Stimulated activated CD8-positive, alpha-beta memory T cell treated with anti-CD3 and anti-CD28 coated beads, Interleukin-12 subunit alpha, Interleukin-12 subunit beta, amount 100 ng/mL, for 1 hour (primary cell): ENCODE results near the gene PTPRN2.
"Not testable (repeated sequence)": the region's sequence is repeated elsewhere in the genome, so short reads cannot be mapped to it uniquely, and the experiment has no call there.

Source experiments
- DNase-seq: peaks from one replicate; pipeline ENCODE4 v3.0.0-alpha.2; 2020; ENCODE audit warnings: low read depth

The PTPRN2 gene

DNA sequence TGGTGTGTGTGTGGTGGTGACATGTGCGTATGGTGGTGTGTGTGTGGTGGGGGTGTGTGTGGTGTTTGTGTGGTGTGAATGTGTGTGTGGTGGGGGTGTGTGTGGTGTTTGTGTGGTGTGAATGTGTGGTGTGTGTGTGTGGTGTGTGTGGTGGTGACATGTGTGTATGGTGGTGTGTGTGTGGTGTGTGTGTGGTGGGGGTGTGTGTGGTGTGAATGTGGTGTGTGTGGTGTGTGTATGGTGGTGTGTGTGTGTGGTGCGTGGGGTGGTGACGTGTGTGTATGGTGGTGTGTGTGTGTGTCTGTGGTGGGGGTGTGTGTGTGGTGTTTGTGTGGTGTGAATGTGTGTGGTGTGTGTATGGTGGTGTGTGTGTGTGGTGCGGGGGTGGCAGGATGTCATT is 797.7 kb downstream of the PTPRN2 start:
- DNase-seq, result no peak

DNA sequence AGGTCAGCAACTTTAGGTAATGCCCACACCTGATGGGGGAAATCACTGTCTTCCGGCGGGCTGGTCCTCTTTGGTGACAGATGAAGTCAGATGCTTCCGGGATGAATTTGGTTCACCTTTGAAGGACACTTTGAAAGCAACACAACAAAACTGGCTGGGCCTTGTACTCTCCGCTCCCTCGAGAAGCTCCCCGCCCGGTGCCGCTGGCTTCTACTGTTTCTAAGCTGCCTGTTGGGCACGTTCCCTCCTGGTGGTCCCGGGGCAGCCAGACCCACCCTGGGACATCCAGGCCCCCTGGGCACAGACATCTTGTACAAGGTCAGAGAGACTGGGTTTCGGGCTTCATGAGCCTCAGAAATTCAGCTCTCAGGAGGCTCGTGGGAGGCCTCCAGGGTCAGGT is 798.5 kb downstream of the PTPRN2 start:
- no peak for DNase-seq

DNA sequence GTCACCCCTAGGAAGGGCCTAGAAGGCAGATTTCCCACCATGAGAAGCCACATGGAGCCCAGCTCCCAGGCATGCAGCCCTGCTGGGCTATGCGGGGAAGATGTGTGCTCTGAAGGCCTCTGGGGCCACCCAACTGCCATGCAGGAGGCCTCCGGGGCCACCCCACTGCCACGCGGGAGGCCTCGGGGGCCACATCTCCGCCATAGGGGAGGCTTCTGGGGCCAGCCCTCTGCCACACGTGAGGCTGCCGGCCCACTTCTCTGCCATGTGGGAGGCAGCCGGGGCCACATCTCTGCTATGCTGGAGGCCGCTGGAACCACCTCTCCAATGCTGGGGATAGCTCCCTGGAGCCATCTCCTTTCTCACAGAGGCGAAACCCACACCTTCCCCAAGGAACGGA is 799.0 kb downstream of the PTPRN2 start:
- DNase-seq, result no peak

DNA sequence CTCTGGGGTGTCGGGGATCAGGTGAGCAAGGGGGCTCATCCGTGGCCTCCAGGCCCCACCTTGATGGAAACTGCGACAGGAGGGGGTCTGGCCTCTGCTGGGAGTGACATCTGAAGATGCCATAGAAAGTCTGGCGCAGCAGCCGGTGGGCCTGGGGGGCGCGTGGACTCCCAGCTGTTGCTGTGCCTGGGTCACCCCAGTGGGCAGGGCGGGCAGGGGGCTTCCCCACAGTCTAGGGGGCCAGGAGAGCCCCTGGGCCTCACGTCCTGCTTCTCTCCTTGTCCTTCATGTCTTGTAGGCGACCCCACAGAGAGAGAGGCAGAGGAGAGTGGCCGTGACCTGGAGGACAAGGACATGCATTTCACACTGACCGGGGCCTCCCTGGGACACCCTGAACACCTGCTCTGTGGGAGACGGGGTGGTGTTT is 800.3 kb downstream of the PTPRN2 start:
- no peak for DNase-seq

DNA sequence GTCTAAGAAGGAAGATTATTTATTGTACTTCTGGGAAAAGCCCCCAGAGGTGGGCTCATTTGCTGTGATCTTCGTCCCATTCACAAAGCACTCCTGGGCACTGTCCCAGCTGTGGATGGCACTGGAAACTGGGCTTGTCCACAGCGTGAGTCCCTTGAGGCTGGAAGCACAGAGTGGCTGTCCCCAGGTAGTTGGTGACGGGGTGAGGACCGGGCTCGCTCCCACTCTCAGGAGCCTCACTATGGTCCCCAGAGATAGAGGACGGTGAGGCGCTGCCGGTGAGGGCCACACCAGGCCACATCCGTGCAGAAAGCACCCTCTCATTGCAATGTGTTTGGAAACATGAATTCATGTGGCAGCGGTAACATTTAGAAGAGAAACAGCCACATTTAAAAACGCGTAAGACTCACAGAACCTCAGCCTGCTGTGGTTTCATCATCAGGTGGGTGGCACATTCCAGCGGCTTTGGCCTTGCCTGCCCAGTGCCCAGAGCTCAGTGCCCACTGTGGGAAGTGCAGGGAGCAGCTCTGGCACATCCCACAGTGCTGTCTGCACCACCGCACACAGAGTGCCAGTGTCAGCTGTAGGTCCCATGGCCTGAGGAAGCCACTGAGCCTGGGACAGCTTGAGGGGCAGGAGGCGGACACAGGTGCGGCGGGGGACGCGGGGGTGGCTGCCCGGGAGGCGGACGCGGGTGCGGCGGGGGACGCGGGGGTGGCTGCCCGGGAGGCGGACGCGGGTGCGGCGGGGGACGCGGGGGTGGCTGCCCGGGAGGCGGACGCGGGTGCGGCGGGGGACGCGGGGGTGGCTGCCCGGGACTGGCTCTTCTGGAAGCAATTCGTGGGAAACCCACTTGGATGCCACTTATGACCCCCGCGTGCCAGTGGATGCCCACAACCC is 801.0 kb downstream of the PTPRN2 start:
- DNase-seq, result no peak

DNA sequence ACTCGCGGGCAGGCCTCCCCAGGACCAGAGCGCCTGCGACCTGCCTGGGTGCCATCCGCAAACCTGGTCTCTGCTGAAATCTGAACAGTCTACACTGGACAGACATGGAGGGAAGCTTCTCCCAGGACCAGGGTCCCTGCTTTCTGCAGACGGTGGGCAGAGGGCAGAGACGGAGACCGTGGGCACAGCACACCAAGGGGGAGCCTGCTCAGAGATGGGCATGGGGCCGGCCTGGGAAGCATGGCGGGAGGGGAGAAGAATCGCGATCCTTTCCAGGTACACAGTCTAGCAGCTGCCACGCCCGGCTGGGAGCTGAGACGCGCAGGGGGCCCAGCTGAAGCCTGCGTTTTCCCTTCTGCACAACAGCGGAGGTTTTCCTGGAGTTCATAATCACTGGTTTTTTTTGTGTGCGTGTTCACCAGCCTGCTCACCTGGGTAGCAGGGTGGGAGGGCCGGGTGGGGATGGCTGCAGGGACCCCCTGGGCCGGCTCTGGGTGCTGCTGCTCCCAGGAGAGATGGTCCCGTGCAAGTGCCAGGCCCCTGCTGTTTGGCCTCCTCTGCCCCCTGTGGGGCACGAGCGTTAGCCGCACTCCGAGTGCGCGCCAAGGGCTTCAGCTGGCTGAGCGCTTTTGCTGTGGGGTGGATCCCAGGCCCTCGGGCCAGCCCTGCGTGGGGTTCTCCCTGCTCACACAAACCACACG is 802.0 kb downstream of the PTPRN2 start:
- no peak for DNase-seq

DNA sequence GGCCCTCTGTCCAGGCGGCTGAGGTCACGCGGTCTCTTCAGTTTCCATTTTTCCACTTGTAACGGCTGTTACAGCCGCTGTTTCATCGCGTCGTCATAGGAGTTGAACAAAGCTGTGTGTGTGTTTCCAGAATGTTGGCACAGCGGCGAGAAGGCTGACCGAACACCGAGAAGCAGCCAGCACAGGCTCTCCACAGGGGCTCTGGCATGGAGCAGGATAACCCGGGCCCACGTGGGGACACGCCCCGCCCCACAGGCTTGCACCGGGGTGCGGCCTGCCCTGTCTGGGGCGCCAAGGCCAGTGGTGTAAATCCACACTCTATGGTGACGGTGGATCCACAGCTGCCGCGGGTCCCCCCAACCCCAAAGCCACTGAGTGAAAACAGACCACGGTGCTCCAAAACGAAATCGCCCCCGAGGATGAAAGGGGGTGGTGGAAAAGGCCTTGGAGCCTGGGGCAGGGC is 802.6 kb downstream of the PTPRN2 start:
- no peak for DNase-seq

DNA sequence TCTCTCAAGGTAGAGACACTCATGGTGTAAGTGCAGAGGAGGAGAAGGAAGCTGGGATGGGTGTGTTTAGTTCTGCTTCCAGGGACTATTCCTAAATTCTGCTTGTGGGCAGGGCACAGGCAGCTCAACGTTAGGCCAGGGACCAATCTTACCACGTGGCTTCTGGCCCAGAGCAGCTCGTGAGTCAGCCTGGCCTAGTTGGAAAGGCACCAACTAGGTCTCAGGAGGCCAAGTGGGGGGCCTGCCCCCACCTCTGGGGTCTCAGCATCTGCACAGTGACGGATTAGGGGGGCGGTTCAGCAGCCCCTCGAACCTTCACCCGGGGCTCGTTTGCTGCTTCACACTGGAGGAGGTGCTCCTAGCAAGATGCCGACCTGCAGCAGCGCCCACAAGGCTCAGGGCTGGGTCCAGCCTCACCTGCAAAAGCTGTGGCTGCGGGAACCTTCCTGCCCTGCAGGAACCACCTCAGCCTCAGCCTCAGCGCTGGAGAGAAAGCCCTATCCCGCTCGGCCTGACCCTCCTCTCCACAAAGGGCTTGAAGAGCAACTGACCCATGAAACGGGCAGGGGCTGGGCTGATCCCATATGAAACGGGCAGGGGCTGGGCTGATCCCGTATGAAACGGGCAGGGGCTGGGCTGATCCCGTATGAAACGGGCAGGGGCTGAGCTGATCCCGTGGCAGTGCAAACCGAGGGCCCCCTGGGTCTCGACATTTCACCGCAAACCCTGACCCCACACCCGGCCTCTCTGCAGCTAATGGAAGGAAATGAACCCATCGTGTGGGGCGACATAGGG is 803.4 kb downstream of the PTPRN2 start:
- no peak for DNase-seq

DNA sequence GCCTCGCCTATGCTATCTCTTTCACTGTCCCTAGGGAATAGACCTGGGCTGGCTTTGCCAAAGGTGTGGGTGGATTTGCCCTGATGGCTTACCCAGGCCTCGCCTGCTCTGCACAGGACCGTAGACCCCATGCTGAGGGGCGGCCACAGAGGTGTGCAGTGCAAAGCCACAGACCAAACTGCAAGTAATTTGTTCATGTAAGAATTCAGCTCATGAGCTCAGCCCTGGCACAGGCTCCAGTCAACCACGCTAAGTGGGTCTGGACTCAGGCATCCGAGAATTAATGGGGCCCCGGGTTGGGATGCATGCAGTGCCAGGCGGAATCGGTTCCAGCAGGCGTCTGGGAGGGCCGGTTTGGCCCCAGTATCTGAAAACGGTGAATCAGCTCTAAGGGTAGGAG is 805.6 kb downstream of the PTPRN2 start:
- DNase-seq, result no peak

DNA sequence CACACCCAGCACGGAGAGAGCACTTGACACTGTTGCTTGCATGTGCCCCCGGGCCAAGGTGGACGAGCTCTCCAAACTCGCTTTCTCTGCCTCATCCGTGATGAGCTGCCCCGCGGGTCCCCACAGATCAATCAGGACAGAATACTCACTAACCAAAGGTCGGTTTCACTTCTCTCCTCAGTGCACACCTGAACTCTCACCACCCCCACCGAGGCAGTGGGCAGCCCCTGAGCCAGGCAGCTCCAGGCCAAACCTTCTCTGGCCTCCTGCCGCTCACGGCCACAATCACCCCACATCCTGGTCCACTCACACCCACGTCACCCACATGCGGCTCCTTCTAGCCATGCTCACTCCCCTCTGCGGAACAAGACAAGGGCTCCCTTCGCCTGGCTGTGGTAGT is 806.9 kb downstream of the PTPRN2 start:
- DNase-seq, result no peak

DNA sequence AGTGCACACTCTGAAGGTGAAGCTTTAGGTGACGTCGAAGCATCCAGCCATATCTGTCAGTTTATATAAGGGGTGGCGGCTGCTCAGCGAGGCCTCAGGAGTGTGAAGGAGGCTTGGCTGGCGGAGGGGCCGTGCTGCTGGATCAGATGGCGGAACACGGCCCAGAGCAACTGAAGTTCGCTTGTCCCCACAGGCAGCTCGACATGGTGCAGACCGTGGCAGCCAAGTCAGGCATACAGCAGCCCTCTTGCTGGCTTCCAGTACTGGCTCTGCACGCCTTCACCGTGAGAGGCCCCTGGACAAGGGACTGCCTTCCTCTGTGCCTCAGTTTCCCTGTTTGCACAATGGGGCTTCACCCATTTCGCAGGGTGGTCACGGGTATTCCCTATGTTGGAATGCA is 807.3 kb downstream of the PTPRN2 start:
- no peak for DNase-seq

DNA sequence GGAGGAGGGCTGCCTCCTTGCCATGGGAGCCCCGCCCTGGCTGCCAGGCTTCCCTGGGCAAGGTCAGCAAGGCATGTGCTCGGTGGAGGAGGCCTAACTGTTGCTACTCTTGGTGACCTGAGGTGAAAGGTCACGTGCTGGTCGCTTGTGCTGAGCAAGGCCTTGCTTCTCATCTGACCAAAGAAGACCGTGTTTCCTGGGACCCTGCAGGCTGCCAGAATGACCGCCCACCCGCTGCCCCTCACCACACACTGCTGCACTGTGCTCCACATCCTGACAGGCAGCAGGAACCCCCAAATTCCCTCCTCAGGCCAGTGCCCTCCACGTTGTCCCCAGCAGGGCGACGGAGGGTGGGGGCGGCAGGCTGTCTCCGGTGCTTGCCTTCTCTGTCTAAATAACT is 808.4 kb downstream of the PTPRN2 start:
- DNase-seq, result no peak

DNA sequence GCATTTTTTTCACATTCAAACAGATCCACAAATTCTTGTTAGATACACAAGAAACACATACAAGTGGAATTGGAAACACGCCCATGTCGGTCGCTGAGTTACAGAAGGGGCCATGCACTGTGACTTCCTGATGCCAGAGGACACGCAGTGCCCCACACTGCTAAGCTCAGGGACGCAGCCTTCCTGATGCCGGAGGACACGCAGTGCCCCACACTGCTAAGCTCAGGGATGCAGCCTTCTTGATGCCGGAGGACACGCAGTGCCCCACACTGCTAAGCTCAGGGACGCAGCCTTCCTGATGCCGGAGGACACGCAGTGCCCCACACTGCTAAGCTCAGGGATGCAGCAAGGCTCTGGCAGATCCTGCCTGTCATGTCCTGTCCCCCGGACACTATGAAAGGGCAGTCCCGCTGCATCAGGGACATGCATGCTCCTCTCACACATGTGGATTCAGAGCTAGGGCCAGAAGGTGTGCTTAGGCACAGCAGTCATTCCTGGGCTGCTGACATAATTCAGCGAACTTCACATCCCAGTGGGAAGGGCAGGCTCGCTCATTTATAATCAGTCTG is 810.3 kb downstream of the PTPRN2 start:
- DNase-seq, result not testable (repeated sequence)

DNA sequence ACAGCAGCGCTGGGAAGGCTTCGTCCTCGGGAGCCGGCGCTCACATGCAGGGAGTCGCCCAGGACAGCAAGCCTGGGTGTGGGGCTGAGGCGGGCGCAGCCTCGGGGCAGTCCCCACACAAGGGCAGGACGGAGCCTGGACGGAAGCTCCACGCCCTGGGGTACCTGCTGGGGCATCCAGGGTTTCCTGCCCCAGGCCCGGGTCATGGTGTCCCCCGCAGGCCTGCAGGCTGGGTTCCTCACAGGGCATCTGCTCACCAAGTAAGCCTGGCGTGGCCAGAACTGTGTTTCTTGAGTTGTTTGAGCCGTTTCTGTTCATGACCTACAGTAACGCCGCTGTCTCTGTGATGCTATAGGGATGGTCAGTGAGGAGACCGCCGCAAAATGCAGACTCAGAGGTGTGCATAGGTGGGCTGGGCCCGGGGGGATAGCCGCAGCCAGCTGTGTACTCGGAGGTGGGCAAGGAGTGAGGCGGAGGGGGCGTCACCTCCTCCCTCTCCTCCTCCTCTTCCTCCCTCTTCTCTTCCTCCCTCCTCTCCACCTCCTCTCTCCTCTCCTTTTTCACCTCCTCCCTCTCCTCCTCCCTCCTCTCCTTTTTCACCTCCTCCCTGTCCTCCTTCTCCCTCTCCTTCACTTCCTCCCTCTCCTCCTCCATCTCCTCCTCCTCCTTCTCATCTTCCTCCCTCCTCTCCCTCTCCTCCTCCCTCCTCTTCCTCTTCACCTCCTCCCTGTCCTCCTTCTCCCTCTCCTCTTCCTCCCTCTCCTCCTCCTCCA is 811.9 kb downstream of the PTPRN2 start:
- DNase-seq, result no peak

DNA sequence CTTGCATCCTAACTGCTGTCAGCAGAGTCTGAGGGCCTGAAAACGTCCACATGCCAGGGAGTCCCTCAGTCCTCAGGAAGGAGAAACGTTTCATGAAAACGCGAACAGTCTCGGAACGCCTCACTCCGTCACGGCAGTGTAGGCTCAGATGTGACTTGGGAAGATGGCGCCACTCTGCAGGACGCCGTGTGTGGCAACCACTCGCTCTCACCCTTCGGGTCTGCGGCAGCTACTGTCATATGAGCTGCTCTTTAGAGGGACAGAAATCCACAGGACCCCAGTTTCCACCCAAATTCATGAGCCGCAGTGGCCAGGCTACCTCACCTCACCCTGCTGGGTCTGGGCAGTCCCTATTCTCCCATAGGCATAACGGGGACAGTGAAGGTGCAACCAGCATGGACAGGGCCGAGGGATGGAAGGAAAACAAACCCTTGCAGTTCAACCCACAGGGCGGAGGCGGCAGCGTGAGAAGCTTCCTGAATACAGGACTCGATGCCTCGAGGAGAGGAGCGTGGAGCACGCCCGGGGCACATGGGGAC is 812.5 kb downstream of the PTPRN2 start:
- no peak for DNase-seq

DNA sequence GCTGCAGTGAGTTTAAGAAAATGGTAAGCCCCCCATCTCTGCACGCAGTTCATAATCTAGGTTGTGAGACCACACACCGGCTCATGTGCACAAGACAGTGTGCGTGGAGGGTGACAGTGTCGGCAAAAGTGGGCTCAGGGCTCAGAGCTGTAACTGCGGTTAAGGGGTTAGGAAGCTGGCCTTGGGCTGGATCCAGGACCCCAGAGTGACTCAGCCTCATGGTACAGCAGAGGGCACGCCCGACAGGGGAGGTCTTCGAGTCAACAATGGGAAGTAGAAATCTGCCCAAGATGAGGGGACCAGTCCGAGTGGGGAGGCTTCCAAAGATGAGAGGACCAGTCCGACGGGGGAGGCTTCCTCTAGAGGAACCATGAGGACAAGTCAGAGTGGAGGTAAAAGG is 813.1 kb downstream of the PTPRN2 start:
- DNase-seq, result no peak

DNA sequence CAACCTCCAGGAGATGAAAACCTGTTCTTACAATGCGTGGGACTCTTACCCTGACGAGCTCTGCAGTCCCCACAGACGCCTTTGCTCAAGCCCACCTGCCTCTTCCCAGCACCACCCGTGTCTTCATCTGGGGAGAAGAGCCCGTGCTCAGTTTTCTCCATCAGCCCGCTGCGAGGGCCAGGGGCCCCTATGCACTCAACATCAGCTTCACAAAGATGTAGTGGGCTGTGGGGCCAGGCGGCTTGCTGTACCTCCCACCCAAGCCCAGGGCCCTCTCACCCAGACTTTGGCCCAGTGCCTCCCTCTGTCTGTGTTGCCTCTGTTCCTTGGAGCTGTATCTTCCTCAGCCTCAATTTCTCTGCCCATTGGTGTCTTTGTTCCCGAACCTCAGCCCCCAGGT is 814.3 kb downstream of the PTPRN2 start:
- no peak for DNase-seq

DNA sequence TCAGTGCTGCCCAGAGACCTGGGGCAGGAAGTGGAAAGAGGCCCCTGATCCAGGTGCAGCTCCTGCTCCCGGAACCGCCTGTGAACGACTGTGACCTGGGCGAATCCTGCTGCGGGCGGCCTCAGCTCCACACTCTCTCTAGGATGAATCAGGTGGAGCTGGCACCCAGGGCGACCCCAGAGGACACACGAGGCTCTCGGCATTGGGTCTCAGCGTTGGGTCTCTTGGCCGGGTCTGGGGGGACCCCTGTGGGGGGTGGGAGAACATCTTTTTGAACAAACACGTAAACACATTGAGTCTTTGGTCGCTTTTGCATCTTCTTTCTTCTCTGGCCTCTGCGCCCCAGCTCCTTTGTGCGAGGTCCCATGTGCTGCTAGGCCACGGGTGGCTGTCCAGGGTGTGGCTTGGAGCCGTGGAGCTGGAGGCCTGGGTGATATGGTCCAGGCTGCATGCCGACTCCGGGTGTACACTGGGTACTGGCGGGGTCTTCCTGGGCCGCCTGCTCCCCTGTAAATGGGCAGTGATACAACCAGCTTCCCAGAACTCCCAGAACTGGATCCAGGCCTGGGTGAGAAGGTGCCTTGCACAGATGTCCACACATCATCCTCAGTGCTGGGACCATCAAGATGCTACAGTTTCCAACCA is 815.0 kb downstream of the PTPRN2 start:
- no peak for DNase-seq

DNA sequence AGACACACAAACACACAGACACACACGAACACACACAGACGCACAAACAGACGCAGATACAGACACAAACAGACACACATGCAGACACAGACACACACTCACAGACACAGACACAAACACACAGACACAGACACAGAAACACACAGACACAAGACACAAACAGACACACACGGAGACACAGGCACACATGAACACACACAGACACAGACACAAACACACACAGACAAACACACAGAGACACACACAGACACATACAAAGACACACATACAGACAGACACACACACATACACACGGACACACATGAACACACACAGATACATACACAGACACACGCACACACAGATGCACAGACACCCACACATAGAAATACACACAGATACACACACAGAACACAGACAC is 815.9 kb downstream of the PTPRN2 start:
- DNase-seq, result no peak

DNA sequence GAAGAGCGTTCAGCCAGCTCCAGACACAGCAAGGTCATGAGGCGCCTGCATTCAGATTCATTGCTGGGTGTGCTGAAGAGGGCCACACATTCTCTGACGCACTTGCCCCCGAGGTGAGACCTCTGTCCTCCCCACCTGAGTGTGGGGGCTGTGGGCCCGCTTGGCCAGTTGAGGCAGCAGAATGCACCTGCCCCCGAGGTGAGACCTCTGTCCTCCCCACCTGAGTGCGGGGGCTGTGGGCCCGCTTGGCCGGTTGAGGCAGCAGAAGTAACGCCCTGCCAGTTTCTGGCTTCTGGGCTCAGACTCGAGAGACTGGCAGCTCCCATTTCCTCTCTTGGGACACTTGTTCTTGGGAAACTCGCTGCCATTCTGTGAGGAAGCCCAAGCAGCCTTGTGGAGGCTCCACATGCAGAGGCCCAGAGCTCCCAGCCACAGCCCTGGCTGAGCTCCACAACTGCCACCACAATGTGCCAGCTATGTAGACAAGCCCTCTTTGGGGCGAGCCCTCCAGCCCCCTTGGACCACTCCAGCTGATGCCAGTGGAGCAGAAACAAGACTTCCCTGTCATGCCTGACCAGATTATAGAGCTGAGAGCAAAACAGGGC is 816.8 kb downstream of the PTPRN2 start:
- no peak for DNase-seq
